ENCODE measurements around the gene KRTAP12-2.

DNA sequence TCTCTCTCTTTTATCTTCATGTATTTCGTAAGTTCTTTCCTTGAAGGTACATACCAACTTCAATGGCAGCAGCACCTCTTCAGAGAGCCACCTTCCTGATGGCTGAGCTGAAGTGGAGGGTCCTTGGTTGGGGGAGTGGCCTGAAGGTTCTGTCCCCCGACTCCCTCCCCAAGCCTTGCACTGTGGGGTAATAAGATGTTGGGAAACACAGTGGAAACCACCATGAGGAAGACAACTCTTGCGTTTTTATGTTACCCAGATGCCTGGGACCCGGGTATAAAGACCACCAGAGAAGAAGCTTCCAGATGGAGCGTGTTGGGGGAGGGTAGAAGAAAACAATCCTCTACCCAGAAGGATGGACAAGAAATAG is 8.2 kb downstream of the KRTAP12-2 start:
- TF ChIP-seq, protein P1, sequence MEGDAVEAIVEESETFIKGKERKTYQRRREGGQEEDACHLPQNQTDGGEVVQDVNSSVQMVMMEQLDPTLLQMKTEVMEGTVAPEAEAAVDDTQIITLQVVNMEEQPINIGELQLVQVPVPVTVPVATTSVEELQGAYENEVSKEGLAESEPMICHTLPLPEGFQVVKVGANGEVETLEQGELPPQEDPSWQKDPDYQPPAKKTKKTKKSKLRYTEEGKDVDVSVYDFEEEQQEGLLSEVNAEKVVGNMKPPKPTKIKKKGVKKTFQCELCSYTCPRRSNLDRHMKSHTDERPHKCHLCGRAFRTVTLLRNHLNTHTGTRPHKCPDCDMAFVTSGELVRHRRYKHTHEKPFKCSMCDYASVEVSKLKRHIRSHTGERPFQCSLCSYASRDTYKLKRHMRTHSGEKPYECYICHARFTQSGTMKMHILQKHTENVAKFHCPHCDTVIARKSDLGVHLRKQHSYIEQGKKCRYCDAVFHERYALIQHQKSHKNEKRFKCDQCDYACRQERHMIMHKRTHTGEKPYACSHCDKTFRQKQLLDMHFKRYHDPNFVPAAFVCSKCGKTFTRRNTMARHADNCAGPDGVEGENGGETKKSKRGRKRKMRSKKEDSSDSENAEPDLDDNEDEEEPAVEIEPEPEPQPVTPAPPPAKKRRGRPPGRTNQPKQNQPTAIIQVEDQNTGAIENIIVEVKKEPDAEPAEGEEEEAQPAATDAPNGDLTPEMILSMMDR (IDR thresholded peaks at IDR 0.05): no peak
- TF ChIP-seq POLR2A (IDR thresholded peaks at IDR 0.05): no peak
- TF ChIP-seq EP300 (IDR thresholded peaks at IDR 0.05): no peak
- TF ChIP-seq POLR2AphosphoS5 (IDR thresholded peaks at IDR 0.05): no peak
